Tibial nerve (tissue), 4 donors: ENCODE measurements around the gene PKHD1. TPM values are rescaled to one million over a fixed set of nuclear protein-coding genes. Genes with fewer than 3 reads are reported as not detected.
"Not testable (repeated sequence)": the region's sequence is repeated elsewhere in the genome, so short reads cannot be mapped to it uniquely, and the experiment has no call there.

ENCODE experiments used
- DNase-seq, 2 donors: peaks; one replicate each; pipeline ENCODE4 v3.0.0-alpha.2; 2019; ENCODE audit warnings: low spot score in 2 of 2
- H3K27ac ChIP-seq, 4 donors: fragments of 200-600 bp; sonication (generic) in 3 of 4; one replicate each; pipeline ENCODE4 v1.5.1; 2017 to 2019; ENCODE audit warnings: mild to moderate bottlenecking in 1 of 4
- H3K27me3 ChIP-seq, 2 donors: fragments of 200-600 bp; sonication (generic) in 1 of 2; one replicate each; pipeline versions ENCODE4 v1.5.1 to v1.6.0; 2017 to 2019
- H3K36me3 ChIP-seq, 3 donors: fragments of 200-600 bp; sonication (generic); one replicate each; pipeline ENCODE4 v1.5.1; 2018 to 2019
- H3K4me1 ChIP-seq, 4 donors: fragments of 200-600 bp; sonication (generic) in 3 of 4; one replicate each; pipeline ENCODE4 v1.5.1; 2017 to 2019
- H3K4me3 ChIP-seq, 4 donors: fragments of 200-600 bp; sonication (generic) in 3 of 4; one replicate each; pipeline ENCODE4 v1.5.1; 2017 to 2019; ENCODE audit warnings: mild to moderate bottlenecking in 1 of 4, moderate library complexity in 1 of 4
- H3K9me3 ChIP-seq, 4 donors: fragments of 200-600 bp; sonication (generic) in 3 of 4; one replicate each; pipeline ENCODE4 v1.5.1; 2017 to 2019
- EP300 ChIP-seq, 2 donors: sonication (generic); formaldehyde crosslinking; IDR thresholded peaks; one replicate each; pipeline ENCODE4 v1.6.1; 2017; ENCODE audit warnings: antibody characterized with exemption in 2 of 2, mild to moderate bottlenecking in 1 of 2
- POLR2A ChIP-seq, 2 donors: fragments of 450-650 bp; IDR thresholded peaks; one replicate each; pipeline ENCODE4 v1.6.1; 2017; ENCODE audit warnings: antibody characterized with exemption in 2 of 2, mild to moderate bottlenecking in 2 of 2, moderate library complexity in 2 of 2
- WGBS, 2 donors: methylation state at CpG; one replicate each; pipeline ENCODE4 v1.1.5; 2018; 5-methylcytosine and 5-hydroxymethylcytosine counted together
- total RNA-seq, 4 donors: library from RNA; depleted of rRNA; stranded (reverse); fragments of >200 nt; gene quantifications; one replicate each; pipeline ENCODE4 v1.1.0, GENCODE V29; 2016
- TF ChIP-seq, protein P1 (sequence below), 5 experiments: fragments of 200-600 bp in 3 of 5; fragments of 450-650 bp in 2 of 5; sonication (generic) in 3 of 5; IDR thresholded peaks; one replicate each; pipeline ENCODE4 v1.5.1; 2016 to 2019; ENCODE audit warnings: antibody characterized with exemption in 5 of 5, mild to moderate bottlenecking in 3 of 5, moderate library complexity in 2 of 5

PKHD1 gene
- total RNA-seq, 4 donors from 2014 or later: under 0.01 to 0.22 (median 0.20) TPM

DNA sequence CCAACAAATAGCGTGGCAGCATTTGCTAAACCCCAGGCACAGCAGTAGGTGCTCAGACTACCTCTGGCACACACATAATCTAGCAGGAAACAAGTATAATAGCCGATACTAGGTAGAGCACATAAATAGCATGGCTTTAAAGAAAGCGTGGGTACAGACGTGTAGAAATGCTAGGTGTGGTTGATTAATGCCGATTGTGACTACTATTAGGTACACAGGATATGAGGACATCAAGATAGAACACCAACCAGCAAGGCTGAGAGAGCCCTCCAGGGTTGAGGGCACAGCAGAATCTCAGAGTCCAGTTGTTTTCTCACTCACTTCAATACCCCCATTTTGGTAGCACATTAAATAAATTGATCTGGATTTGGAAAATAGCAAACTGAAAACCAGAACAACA is 100.5 kb downstream of the PKHD1 start:
- no peak overlapping the region for H3K4me3 ChIP-seq
- H3K4me1 ChIP-seq: no peaks in the 10 kb centered on the region
- H3K36me3 ChIP-seq: no peaks in the 10 kb centered on the region
- TF ChIP-seq EP300 (IDR thresholded peaks at IDR 0.05) (no peak), POLR2A (IDR thresholded peaks at IDR 0.05) (no peak)
- TF ChIP-seq, protein P1, sequence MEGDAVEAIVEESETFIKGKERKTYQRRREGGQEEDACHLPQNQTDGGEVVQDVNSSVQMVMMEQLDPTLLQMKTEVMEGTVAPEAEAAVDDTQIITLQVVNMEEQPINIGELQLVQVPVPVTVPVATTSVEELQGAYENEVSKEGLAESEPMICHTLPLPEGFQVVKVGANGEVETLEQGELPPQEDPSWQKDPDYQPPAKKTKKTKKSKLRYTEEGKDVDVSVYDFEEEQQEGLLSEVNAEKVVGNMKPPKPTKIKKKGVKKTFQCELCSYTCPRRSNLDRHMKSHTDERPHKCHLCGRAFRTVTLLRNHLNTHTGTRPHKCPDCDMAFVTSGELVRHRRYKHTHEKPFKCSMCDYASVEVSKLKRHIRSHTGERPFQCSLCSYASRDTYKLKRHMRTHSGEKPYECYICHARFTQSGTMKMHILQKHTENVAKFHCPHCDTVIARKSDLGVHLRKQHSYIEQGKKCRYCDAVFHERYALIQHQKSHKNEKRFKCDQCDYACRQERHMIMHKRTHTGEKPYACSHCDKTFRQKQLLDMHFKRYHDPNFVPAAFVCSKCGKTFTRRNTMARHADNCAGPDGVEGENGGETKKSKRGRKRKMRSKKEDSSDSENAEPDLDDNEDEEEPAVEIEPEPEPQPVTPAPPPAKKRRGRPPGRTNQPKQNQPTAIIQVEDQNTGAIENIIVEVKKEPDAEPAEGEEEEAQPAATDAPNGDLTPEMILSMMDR (IDR thresholded peaks at IDR 0.05): no peak
- H3K27ac ChIP-seq: no peak overlapping the region
- H3K27me3 ChIP-seq: no peaks in the 10 kb centered on the region
- H3K9me3 ChIP-seq: no peaks in the 10 kb centered on the region
- no peak for DNase-seq
- WGBS, 2 donors: 63 to 76% methylated on average over 5 of the region's 5 CpGs

GRCh38 chr6:51983564-51983963 is 103.8 kb downstream of the PKHD1 start:
- Histone ChIP-seq H3K4me3 (no peak overlapping the region), H3K36me3 (no peaks in the 10 kb centered on the region), H3K27ac (no peak overlapping the region), H3K27me3 (no peaks in the 10 kb centered on the region), H3K4me1 (no peaks in the 10 kb centered on the region), H3K9me3 (no peaks in the 10 kb centered on the region)
- 30 to 33% methylated on average over 5 of the region's 5 CpGs for WGBS, 2 donors
- no peak for DNase-seq
- no peak for TF ChIP-seq POLR2A (IDR thresholded peaks at IDR 0.05)
- TF ChIP-seq, protein P1 (IDR thresholded peaks at IDR 0.05): no peak
- TF ChIP-seq EP300 (IDR thresholded peaks at IDR 0.05): no peak

DNA sequence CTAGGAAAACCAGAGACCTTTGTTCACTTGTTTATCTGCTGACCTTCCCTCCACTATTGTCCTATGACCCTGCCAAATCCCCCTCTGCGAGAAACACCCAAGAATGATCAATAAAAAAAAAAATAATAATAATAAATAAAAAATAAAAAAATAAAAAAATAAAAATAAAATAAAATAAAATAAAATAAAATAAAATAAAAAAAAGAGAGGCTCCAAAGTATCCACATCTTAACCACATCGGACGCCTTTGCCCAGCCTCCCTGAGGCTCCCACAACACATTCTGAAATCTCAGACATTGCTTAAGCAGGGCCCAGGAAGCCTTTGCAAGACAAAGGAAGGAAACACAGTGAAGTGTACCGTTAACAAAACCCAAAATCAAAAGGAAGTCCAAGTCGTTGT is 104.7 kb downstream of the PKHD1 start:
- H3K27me3 ChIP-seq, H3K9me3 ChIP-seq, H3K27ac ChIP-seq, DNase-seq, H3K36me3 ChIP-seq, H3K4me1 ChIP-seq, H3K4me3 ChIP-seq: not testable (repeated sequence)
- 59 to 66% methylated on average over 5 of the region's 5 CpGs for WGBS, 2 donors

DNA sequence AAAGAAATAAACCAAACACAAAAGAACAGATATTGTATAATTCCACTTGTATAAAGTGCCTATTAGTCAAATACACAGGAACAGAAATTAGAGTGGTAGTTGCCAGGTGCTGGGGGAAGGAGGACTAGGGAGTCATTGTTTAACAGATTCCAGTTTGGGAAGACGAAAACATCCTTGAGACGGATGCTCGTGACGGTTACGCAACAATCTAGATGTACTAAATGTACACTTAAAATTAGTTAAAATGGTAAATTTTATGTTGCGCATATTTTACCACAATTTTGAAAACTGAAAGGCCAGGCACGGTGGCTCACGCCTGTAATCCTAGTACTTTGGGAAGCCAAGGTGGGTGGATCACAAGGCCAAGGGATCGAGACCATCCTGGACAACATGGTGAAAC is 111.0 kb downstream of the PKHD1 start:
- H3K9me3 ChIP-seq: no peaks in the 10 kb centered on the region
- H3K27me3 ChIP-seq: no peaks in the 10 kb centered on the region
- WGBS, 2 donors: 93 to 95% methylated on average over 9 of the region's 9 CpGs
- TF ChIP-seq EP300 (IDR thresholded peaks at IDR 0.05) (no peak), POLR2A (IDR thresholded peaks at IDR 0.05) (no peak)
- TF ChIP-seq, protein P1 (IDR thresholded peaks at IDR 0.05): no peak
- no peaks in the 10 kb centered on the region for H3K4me1 ChIP-seq
- no peak overlapping the region for H3K27ac ChIP-seq
- H3K4me3 ChIP-seq: no peak overlapping the region
- H3K36me3 ChIP-seq: no peaks in the 10 kb centered on the region
- DNase-seq: no peak

- DNase-seq: no peak
- Histone ChIP-seq H3K27ac (no peak overlapping the region), H3K27me3 (no peaks in the 10 kb centered on the region), H3K4me1 (no peaks in the 10 kb centered on the region), H3K4me3 (no peak overlapping the region), H3K36me3 (no peaks in the 10 kb centered on the region), H3K9me3 (no peaks in the 10 kb centered on the region)
- TF ChIP-seq EP300 (IDR thresholded peaks at IDR 0.05) (no peak), POLR2A (IDR thresholded peaks at IDR 0.05) (no peak)
- TF ChIP-seq, protein P1 (IDR thresholded peaks at IDR 0.05): no peak
- WGBS, 2 donors: 61 to 64% methylated on average over 3 of the region's 3 CpGs
These were observed 114.8 kb downstream of the PKHD1 start for GRCh38 chr6:51972659-51973058.

DNA sequence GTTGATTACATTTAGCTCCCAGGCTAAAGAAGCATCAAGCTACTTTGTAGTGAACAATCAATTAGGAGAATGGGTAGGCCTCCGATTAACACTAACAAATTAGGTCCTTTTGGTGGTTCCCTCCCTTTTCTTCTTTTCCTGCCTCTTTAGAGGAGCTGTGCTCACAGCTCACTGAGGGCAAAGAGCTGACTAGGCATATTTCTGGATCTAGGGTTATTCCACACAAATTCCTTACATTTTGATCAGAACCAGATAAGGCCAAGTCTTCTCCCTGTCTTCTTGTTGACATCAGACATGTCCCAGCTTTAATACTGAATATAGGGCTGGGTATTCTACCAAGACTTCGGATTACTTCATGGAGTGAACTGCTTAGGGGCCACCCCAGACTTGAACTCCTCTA is 119.1 kb downstream of the PKHD1 start:
- Histone ChIP-seq H3K9me3 (no peaks in the 10 kb centered on the region), H3K4me1 (no peaks in the 10 kb centered on the region), H3K27me3 (no peaks in the 10 kb centered on the region), H3K36me3 (no peaks in the 10 kb centered on the region), H3K27ac (no peak overlapping the region), H3K4me3 (no peak overlapping the region)
- 88 to 90% methylated on average over 2 of the region's 2 CpGs for WGBS, 2 donors
- no peak for DNase-seq
- TF ChIP-seq POLR2A (IDR thresholded peaks at IDR 0.05) (no peak), EP300 (IDR thresholded peaks at IDR 0.05) (no peak)
- TF ChIP-seq, protein P1 (IDR thresholded peaks at IDR 0.05): no peak
